ENCODE measurements around the gene SIPA1L3.

The SIPA1L3 gene

DNA sequence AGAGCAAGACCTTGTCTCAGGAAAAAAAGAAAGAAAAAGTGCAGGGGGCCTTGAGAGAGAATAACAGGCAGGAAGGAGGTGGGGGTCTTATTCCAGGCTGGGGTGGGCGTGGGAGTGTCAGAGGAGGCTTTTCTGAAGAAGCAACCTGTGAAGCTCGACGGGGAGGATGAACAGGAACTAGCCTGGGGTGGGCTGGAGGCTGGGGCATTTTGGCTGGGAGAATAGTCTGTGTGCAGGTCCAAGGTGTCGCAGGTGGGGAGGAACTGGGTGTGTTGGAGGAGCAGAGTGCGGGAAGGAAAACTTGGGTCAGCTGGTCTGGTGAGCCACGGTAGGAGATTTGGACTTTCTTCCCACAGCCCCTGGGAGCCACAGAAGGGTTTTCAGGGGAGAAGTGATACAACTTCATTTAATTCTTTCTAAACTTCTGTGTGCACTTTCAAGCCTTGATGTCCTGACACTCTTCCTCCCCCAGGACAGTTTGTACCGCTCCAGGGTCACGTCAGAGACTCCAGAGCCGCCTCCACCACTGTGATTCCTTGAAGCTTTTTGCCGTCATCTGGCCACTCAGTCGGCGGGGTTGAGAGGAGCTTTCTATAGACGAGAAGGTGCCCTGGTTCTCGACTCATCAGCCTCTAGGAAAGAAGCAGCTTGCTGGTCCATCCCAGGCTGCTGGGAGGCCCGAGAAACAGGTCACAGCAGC, 138.7 kb downstream of the SIPA1L3 start:
- TF ChIP-seq, protein P1, sequence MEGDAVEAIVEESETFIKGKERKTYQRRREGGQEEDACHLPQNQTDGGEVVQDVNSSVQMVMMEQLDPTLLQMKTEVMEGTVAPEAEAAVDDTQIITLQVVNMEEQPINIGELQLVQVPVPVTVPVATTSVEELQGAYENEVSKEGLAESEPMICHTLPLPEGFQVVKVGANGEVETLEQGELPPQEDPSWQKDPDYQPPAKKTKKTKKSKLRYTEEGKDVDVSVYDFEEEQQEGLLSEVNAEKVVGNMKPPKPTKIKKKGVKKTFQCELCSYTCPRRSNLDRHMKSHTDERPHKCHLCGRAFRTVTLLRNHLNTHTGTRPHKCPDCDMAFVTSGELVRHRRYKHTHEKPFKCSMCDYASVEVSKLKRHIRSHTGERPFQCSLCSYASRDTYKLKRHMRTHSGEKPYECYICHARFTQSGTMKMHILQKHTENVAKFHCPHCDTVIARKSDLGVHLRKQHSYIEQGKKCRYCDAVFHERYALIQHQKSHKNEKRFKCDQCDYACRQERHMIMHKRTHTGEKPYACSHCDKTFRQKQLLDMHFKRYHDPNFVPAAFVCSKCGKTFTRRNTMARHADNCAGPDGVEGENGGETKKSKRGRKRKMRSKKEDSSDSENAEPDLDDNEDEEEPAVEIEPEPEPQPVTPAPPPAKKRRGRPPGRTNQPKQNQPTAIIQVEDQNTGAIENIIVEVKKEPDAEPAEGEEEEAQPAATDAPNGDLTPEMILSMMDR (IDR thresholded peaks at IDR 0.05; ENCODE audit: borderline replicate concordance, control extremely low read depth, extremely low read depth, insufficient read depth, missing control alignments), result no peak
- in situ Hi-C loops (cut with MboI; ENCODE audit: low sequenced_read_pairs, unreplicated experiment), result loop anchor here (10.0 kb wide), 1 partner anchor 131 kb away; no protein-coding TSS in a partner anchor

DNA sequence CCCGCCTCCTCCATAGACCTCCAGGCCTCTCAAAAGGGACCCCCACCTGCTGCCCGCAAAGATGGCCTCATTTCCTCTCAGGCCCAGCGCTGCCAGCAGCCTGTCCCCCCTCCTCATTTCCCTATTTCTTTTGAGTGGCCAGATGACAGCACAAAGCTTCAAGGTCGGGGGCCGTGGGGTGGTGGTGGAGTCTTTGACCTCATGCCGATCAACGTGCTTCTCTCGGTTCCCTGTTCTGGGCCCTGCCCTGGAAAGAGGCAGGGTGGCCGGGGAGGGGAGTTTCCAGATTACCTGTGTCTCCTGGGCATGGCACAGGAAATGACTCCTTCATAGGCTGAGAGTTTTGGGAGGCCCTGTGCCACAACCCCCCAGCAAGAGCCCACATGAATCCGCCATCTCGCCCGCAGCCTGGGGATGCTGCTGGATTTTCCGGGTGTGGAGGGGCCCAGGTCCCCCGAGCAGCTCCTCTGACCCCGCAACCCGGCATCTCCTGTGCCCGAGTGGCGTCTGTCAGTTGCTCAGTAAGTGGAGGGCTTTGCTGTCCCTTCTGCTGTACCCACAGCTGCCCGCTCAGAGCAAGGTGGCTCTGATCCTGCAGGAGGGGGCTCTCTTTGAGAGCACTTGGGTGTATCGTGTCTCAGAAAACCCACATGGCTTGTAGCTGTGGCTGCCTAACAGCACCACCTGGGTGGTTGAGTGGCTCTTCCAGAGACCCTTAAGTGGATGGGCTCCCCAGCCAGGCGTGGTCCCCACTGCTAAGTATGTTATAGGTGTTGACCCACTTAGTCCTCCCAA, 139.4 kb downstream of the SIPA1L3 start:
- peak; percentile 83 for DNase-seq (ENCODE audit: low spot score)
- in situ Hi-C loops (cut with MboI; ENCODE audit: low sequenced_read_pairs, unreplicated experiment), result loop anchor here (10.0 kb wide), 1 partner anchor 132 kb away; no protein-coding TSS in a partner anchor
- TF ChIP-seq, protein P1 (IDR thresholded peaks at IDR 0.05; ENCODE audit: borderline replicate concordance, control extremely low read depth, extremely low read depth, insufficient read depth, missing control alignments), result no peak

More for the DNA sequence above, 138.7 kb downstream of the SIPA1L3 start:
- peak; percentile 32 for DNase-seq (ENCODE audit: low spot score)

DNA sequence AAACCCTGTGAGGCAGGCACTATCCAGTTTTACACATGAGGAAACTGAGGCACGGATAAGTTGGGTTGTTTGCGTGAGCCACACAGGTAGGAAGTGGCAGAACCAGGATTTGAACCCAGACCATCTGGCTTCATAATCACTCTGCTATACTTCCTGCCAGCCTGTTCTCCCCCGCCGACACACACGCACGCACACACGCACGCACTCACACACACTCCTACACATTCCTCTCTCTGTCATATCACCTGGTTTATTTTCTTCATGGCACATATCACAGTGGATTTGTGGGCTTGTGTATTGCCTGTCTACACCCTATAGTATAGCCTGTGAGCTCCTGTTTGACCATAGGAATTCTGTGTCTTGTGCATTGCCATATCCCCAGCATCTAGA, 140.0 kb downstream of the SIPA1L3 start:
- TF ChIP-seq, protein P1 (IDR thresholded peaks at IDR 0.05; ENCODE audit: borderline replicate concordance, control extremely low read depth, extremely low read depth, insufficient read depth, missing control alignments), result no peak
- peak; percentile 28 for DNase-seq (ENCODE audit: low spot score)
- in situ Hi-C loops (cut with MboI; ENCODE audit: low sequenced_read_pairs, unreplicated experiment), result loop anchor here (10.0 kb wide), 1 partner anchor 132 kb away; no protein-coding TSS in a partner anchor

DNA sequence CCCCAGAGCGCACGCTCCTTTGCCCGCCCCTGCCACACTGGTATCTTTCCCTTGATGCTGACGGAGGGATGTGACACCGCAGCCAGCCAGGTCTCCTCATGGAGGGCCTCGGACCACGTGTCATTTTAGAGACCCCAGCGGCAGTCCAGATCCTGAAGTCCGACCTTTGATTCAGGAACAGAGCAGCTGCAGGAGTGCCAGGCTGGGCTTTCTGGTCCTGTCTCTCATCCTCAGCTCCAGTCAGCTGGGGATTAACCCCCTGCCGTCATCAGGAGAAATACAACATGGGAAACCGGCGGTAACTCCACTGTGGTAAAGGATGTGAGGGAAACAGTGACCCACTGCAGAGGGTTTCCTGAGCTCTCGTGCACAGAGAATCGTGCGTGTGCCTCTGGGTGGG, 140.6 kb downstream of the SIPA1L3 start:
- in situ Hi-C loops (cut with MboI; ENCODE audit: low sequenced_read_pairs, unreplicated experiment), result loop anchor here (10.0 kb wide), 1 partner anchor 133 kb away; no protein-coding TSS in a partner anchor
- DNase-seq (ENCODE audit: low spot score), result no peak
- TF ChIP-seq, protein P1 (IDR thresholded peaks at IDR 0.05; ENCODE audit: borderline replicate concordance, control extremely low read depth, extremely low read depth, insufficient read depth, missing control alignments), result no peak

DNA sequence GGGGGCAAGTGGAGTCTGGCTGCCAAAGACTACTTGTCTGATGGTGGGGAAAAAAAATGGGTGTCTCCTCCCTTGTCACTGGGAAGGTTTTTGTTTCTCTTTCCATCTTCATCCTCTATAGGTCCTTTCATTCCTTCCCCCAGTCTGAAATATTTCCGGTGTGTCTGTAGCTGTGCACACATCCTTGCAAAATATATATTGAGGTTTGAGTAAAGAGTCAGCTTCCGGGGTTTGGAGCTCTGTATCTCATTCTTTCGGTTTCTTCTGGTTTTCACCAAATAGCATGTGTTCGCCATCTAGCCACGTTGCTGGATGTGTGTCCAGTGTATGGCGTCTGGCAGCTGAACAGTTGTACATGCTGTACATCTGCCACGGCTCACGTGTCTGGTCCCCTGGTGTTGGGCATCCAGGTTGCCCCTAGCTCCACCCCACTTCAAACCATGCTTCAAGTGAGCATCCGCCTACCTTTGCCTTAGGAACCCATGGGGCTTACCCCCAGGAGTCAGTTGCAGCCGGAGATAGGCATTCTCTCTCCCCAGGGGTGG, 142.2 kb downstream of the SIPA1L3 start:
- peak; percentile 80 for DNase-seq (ENCODE audit: low spot score)
- in situ Hi-C loops (cut with MboI; ENCODE audit: low sequenced_read_pairs, unreplicated experiment), result loop anchor here (10.0 kb wide), 1 partner anchor 134 kb away; no protein-coding TSS in a partner anchor

DNA sequence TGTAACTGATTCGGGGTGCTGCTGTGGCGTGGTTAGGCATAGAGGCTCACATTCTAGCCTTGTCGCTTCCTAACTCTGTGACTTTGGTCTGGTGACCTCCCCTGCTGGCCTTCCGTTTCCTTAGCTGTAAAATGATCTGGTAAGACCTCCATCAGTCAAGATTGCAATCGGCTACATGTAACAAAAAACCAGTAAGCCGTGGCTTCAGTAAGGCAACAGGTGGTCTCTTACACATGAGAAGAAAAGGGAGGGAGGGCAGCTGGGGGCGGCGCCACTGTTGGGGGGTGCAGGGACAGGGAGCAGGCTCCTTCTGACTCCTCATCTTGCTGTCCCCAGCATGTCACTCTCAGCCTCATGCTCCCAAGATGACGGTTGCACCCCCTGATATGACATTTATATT, 148.0 kb downstream of the SIPA1L3 start:
- TF ChIP-seq, protein P1 (IDR thresholded peaks at IDR 0.05; ENCODE audit: borderline replicate concordance, control extremely low read depth, extremely low read depth, insufficient read depth, missing control alignments), result no peak
- no peak for DNase-seq (ENCODE audit: low spot score)
- in situ Hi-C loops (cut with MboI; ENCODE audit: low sequenced_read_pairs, unreplicated experiment), result no loop called here

More for the DNA sequence above, 142.2 kb downstream of the SIPA1L3 start:
- TF ChIP-seq, protein P1 (IDR thresholded peaks at IDR 0.05; ENCODE audit: borderline replicate concordance, control extremely low read depth, extremely low read depth, insufficient read depth, missing control alignments), result no peak
